ENCODE measurements around the gene ARPIN.
"Not testable (repeated sequence)": the region's sequence is repeated elsewhere in the genome, so short reads cannot be mapped to it uniquely, and the experiment has no call there.

The ARPIN gene

DNA sequence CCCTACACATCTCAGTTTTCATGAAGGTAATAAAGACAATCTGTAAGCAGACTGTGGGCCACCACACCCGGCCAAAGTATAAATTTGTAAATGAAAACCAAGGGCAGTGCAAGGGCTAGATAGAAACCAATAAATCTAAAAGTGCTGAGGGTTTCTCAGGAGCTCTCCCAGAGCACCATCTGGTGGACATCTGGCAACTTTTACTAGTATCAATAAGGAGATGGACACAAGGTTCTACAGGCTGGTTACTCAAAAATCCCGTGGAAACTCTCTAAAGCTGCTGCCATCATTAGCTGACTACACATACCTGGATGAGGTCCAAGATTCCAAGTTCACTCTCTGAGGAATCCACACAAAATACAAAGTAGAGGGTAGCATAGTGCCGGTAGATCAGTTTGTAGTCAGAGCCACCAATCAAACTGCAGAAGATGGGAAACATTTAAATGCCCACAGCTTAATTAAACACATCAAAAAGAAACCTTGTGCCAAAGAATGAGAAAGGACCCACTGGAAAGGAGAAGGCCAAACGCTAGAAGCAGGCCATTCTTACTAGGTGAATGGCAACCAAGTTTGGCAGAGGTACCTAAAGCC is 24.4 kb downstream of the ARPIN start:
- peak; percentile 71 for DNase-seq (ENCODE audit: low read depth)
- no peak overlapping the region for H3K4me3 ChIP-seq (ENCODE audit: low read depth, low read length)
- TF ChIP-seq, protein P1, sequence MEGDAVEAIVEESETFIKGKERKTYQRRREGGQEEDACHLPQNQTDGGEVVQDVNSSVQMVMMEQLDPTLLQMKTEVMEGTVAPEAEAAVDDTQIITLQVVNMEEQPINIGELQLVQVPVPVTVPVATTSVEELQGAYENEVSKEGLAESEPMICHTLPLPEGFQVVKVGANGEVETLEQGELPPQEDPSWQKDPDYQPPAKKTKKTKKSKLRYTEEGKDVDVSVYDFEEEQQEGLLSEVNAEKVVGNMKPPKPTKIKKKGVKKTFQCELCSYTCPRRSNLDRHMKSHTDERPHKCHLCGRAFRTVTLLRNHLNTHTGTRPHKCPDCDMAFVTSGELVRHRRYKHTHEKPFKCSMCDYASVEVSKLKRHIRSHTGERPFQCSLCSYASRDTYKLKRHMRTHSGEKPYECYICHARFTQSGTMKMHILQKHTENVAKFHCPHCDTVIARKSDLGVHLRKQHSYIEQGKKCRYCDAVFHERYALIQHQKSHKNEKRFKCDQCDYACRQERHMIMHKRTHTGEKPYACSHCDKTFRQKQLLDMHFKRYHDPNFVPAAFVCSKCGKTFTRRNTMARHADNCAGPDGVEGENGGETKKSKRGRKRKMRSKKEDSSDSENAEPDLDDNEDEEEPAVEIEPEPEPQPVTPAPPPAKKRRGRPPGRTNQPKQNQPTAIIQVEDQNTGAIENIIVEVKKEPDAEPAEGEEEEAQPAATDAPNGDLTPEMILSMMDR (IDR thresholded peaks at IDR 0.05; ENCODE audit: low read depth, low read length): peak; percentile 57
- TF ChIP-seq, protein P2, sequence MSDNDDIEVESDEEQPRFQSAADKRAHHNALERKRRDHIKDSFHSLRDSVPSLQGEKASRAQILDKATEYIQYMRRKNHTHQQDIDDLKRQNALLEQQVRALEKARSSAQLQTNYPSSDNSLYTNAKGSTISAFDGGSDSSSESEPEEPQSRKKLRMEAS (IDR thresholded peaks at IDR 0.05; ENCODE audit: low read depth, low read length): no peak

GRCh38 chr15:89885611-89886010 is 27.1 kb downstream of the ARPIN start:
- no peak for DNase-seq (ENCODE audit: low read depth)
- no peak for TF ChIP-seq POLR2A (IDR thresholded peaks at IDR 0.05; ENCODE audit: extremely low read depth, insufficient read length)
- TF ChIP-seq, protein P2 (IDR thresholded peaks at IDR 0.05; ENCODE audit: low read depth, low read length): no peak
- TF ChIP-seq, protein P1 (IDR thresholded peaks at IDR 0.05; ENCODE audit: low read depth, low read length): no peak
- TF ChIP-seq MYC (IDR thresholded peaks at IDR 0.05; ENCODE audit: low read depth, low read length): no peak
- H3K4me3 ChIP-seq (ENCODE audit: low read depth, low read length): no peak overlapping the region

DNA sequence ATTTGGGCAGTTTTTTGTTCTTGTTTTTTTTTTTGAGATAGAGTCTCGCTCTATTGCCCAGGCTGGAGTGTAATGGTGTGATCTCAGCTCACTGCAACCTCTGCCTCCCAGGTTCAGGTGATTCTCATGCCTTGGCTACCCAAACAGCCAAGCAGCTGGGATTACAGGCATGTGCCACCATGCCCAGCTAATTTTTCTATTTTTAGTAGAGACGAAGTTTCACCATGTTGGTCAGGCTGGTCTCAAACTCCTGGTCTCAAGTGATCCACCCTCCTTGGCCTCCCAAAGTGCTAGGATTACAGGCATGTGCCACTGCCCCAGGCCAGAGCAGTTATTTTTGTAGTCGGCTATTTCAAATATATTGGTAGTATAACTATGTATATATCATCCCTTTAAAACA is 27.6 kb downstream of the ARPIN start:
- H3K4me3 ChIP-seq (ENCODE audit: low read depth, low read length); DNase-seq (ENCODE audit: low read depth): not testable (repeated sequence)

GRCh38 chr15:89883518-89883917 is 29.2 kb downstream of the ARPIN start:
- TF ChIP-seq POLR2A (IDR thresholded peaks at IDR 0.05; ENCODE audit: extremely low read depth, insufficient read length): no peak
- TF ChIP-seq MYC (IDR thresholded peaks at IDR 0.05; ENCODE audit: low read depth, low read length): no peak
- TF ChIP-seq, protein P2 (IDR thresholded peaks at IDR 0.05; ENCODE audit: low read depth, low read length): no peak
- TF ChIP-seq, protein P1 (IDR thresholded peaks at IDR 0.05; ENCODE audit: low read depth, low read length): no peak
- no peak for DNase-seq (ENCODE audit: low read depth)

DNA sequence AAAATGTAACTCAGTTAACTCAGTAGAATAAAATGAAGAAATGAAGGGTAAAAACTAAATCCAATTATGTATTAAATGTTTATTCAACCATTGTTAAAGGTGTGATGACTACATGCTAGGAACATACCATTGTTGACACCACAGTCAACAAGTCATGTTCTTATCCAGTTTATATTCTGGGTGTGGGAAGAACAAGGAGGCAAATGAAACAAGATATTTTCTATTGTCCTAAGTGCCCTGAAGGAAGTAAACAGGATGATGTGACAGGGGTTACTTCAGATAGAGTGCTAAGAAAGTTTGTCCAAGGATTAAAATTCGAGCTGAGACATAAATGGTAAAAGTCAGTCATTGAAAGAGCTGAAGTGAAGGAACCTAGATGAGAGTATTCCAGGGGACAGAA is 32.0 kb downstream of the ARPIN start:
- no peak overlapping the region for H3K4me3 ChIP-seq (ENCODE audit: low read depth, low read length)
- no peak for DNase-seq (ENCODE audit: low read depth)
- TF ChIP-seq POLR2A (IDR thresholded peaks at IDR 0.05; ENCODE audit: extremely low read depth, insufficient read length) (no peak), MYC (IDR thresholded peaks at IDR 0.05; ENCODE audit: low read depth, low read length) (no peak)
- TF ChIP-seq, protein P2 (IDR thresholded peaks at IDR 0.05; ENCODE audit: low read depth, low read length): no peak
- TF ChIP-seq, protein P1 (IDR thresholded peaks at IDR 0.05; ENCODE audit: low read depth, low read length): no peak

More at GRCh38 chr15:89883518-89883917, 29.2 kb downstream of the ARPIN start:
- H3K4me3 ChIP-seq (ENCODE audit: low read depth, low read length): no peak overlapping the region

GRCh38 chr15:89878323-89878722 is 34.4 kb downstream of the ARPIN start:
- H3K4me3 ChIP-seq (ENCODE audit: low read depth, low read length): no peak overlapping the region
- TF ChIP-seq, protein P1 (IDR thresholded peaks at IDR 0.05; ENCODE audit: low read depth, low read length): no peak
- no peak for TF ChIP-seq MYC (IDR thresholded peaks at IDR 0.05; ENCODE audit: low read depth, low read length)
- TF ChIP-seq, protein P2 (IDR thresholded peaks at IDR 0.05; ENCODE audit: low read depth, low read length): no peak
- TF ChIP-seq POLR2A (IDR thresholded peaks at IDR 0.05; ENCODE audit: extremely low read depth, insufficient read length): no peak
- no peak for DNase-seq (ENCODE audit: low read depth)

Data from NB4 (cell line).